GM21423 (cell line): ENCODE data around the gene KCTD15.

Experiments used
- ATAC-seq: cut with Tn5 transposase; IDR thresholded peaks from one replicate; pipeline ENCODE4 v1.9.1; 2021; ENCODE audit warnings: mild to moderate bottlenecking, moderate library complexity; ENCODE audit not compliant: unreplicated experiment

The KCTD15 gene

GRCh38 chr19:33845498-33845897, 48.8 kb downstream of the KCTD15 start:
- ATAC-seq, result no peak

GRCh38 chr19:33849551-33850147, 53.0 kb downstream of the KCTD15 start:
- ATAC-seq, result no peak

GRCh38 chr19:33859016-33859415, 62.3 kb downstream of the KCTD15 start:
- ATAC-seq, result no peak

DNA sequence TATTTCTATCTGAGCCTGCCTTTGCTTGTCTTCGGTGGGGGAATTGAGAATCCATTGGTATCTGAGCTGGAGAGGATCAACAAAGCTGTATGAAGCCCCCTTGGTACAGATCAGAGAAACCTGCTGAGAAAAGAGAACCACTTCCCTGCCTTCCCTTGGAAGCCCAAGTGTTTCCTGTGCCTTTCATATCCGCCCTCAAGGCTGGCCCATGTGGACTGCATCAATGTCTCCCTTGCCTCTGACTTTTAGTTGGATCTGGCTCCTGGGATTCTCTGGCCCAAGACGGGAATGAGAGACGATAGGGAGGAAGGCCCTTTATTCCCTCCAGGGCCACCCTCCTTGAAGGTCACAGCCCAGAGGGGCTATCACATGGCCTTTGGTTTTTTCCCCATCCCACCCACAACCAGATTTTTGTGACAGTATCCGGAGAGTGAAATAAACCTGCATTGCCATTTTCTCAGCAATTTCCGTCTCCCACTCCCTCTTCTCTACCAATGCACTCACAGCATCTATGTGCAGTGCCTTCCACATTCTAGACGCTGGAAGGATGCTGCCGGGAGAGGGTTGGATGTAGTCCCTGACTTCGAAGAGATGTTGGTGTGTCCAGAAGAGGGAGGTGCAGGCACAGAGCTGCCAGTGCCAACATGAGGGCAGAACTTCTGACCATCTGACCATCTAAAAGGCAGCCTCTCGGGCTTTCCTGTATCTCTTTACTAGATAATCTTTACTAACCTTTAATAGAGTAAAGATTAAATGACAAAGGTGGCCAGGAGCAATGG, 63.8 kb downstream of the KCTD15 start:
- no peak for ATAC-seq

DNA sequence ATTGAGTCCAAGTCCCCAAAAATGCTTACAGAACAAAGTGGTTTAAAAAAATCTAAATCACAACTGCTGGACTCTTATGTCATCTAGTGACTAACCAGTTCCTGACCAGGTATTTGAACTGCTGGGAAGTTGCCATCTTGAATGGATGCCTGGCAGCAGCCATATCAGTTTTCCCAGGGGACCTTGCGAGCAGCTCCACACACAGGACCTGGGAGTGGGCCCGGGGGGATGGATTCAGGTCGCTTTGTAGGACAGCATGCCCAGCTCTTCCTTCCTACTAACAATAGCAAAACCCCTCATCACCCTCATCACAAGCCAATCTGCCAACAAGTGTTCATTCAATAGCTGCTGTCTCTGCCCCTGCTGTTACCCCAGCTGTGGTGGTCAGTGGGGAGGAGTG, 65.3 kb downstream of the KCTD15 start:
- no peak for ATAC-seq

GRCh38 chr19:33862981-33863380, 66.3 kb downstream of the KCTD15 start:
- ATAC-seq, result no peak

DNA sequence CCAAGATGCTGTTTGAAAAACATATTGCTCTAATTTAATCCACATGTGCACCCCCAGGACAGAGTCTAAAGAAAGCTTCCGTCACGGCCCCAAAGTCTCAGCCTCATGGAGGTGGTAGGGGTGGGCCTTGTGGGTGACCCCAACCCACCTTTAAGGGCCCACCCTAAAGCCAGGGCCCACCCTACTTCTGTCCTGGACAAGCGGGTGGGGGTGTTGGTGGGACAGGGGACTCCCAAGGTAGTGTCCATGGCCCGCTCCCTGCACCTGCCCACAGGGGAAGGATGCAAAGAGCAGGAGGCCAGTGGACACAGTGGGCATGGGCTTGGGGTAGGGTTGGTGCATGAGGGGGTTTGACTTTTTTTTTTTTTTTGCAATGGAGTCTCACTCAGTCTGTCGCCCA, 66.8 kb downstream of the KCTD15 start:
- ATAC-seq, result no peak

- ATAC-seq, result no peak
These were observed 67.7 kb downstream of the KCTD15 start for GRCh38 chr19:33864311-33864850.

DNA sequence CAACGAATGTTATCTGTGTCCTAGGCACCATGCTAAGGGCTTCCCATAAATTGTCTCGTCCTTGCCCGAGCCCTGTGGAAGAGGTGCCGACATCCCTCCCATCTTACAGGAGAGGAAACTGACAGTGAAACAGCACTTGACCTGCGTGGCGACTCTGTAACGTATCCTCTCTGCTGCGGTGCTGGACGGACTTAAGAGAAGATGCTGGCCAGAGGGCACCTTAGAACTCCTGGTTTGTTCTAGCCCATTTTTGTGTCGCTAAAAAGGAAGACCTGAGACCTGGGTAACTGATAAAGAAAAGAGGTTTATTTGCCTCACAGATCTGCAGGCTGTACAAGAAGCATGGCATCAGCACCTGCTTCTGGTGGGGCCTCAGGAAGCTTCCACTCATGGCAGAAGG, 68.6 kb downstream of the KCTD15 start:
- ATAC-seq, result no peak
